Peyer's patch (tissue), 4 donors: Measurements from ENCODE around the gene ATG9A.

Experiments used
- CTCF ChIP-seq, 6 experiments: fragments of 450-650 bp in 4 of 6; fragments of 200-600 bp in 2 of 6; sonication (generic) in 1 of 6; IDR thresholded peaks; one replicate each; pipeline ENCODE4 v1.5.1; 2017 to 2019; ENCODE audit warnings: antibody characterized with exemption in 6 of 6, mild to moderate bottlenecking in 3 of 6, moderate library complexity in 1 of 6
- POLR2A ChIP-seq, 2 donors: fragments of 450-650 bp; IDR thresholded peaks; one replicate each; pipeline ENCODE4 v1.5.1; 2017; ENCODE audit warnings: antibody characterized with exemption in 2 of 2, mild to moderate bottlenecking in 2 of 2, moderate library complexity in 2 of 2

DNA sequence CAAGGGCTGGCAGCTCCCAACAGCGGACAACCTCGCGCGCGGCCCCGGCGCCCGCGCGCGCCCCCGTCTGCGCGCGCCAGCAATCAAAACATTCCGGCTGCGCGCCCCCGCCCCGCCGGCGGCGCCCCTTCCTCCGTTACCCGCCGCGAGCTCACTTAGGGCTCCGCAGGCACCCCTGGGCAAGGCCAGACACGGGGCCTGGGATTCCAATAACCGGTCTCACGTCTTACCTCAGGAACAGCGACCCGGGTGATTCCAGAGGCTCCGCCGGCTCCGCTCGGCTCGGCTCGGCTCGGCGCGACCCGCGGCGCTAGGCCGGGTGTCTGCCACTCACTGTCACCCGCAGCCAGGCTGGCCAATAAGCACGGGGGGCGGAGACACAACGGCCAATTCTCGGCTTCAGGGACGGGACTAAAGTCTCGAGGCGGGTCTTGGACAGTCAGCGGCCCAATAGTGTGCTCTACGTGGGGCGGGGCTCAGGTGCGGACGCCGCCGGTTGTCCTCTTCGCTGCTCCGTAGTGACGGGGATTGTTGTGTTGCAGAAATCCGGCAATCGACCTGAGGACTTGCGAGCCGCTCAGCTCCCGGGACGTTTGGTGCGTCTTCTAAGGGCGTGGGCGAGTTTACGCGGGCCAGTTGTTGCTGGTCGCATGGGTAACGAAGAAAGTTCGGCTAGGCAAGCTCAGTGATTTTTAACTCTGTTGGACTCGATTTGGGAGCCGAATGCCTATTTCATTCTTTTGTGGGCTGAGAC lies at the start of gene ATG9A, which contains the start of gene ANKZF1:
- TF ChIP-seq CTCF (IDR thresholded peaks at IDR 0.05) (peak in 3 of 6 experiments; percentile 8 to 16 (median 16)), POLR2A (IDR thresholded peaks at IDR 0.05) (peak; percentile 82 to 91)
